ENCODE data around the gene SCN1B. TPM values are rescaled to one million over a fixed set of nuclear protein-coding genes. Genes with fewer than 3 reads are reported as not detected.

SCN1B gene
- total RNA-seq, 1 experiment from 2014 or later, result 8.0 TPM

GRCh38 chr19:35073941-35074340 lies 43.7 kb downstream of the SCN1B start:
- ChIA-PET CTCF (interaction anchor here (1.3 kb wide), 1 partner anchor 18 kb away, joined by 6 read pairs; no protein-coding TSS in a partner anchor), POLR2A (no interaction called here)
- peaks cover 14% of the 10 kb centered on the region for H3K4me1 Mint-ChIP-seq
- H3K27ac Mint-ChIP-seq, result no peak overlapping the region
- H3K4me3 Mint-ChIP-seq, result no peak overlapping the region
- no peaks in the 10 kb centered on the region; the same call in 1 of the 2 replicates for H3K36me3 Mint-ChIP-seq
- no peak for TF ChIP-seq ERG (CRISPR knock-in tag; IDR thresholded peaks at IDR 0.05)
- TF ChIP-seq ATF1 (CRISPR knock-in tag; IDR thresholded peaks at IDR 0.05), result no peak
- TF ChIP-seq SOX15 (CRISPR knock-in tag; IDR thresholded peaks at IDR 0.05), result no peak
- no peak for TF ChIP-seq HMGXB4 (CRISPR knock-in tag; IDR thresholded peaks at IDR 0.05)
- TF ChIP-seq ZNF232 (CRISPR knock-in tag; IDR thresholded peaks at IDR 0.05), result no peak
- no peak for TF ChIP-seq ZNF671 (CRISPR knock-in tag; IDR thresholded peaks at IDR 0.05)
- TF ChIP-seq NR3C1 (CRISPR knock-in tag; conservative IDR thresholded peaks at IDR 0.05; ENCODE audit: low read depth), result no peak
- no peak for TF ChIP-seq ARID4B (CRISPR knock-in tag; IDR thresholded peaks at IDR 0.05; ENCODE audit: borderline replicate concordance)
- TF ChIP-seq FOXJ3 (CRISPR knock-in tag; IDR thresholded peaks at IDR 0.05; ENCODE audit: borderline replicate concordance), result no peak
- no peak for TF ChIP-seq ZNF425 (CRISPR knock-in tag; conservative IDR thresholded peaks at IDR 0.05)
- TF ChIP-seq AFF4 (CRISPR knock-in tag; IDR thresholded peaks at IDR 0.05; ENCODE audit: borderline replicate concordance), result no peak
- TF ChIP-seq NFATC4 (CRISPR knock-in tag; IDR thresholded peaks at IDR 0.05), result no peak
- TF ChIP-seq E2F4 (CRISPR knock-in tag; IDR thresholded peaks at IDR 0.05; ENCODE audit: borderline replicate concordance, low read depth), result no peak
- TF ChIP-seq PRRX2 (CRISPR knock-in tag; IDR thresholded peaks at IDR 0.05), result no peak
- no peak for TF ChIP-seq ZNF263 (CRISPR knock-in tag; IDR thresholded peaks at IDR 0.05; ENCODE audit: low read depth)
- no peak for TF ChIP-seq NFE2L1 (CRISPR knock-in tag; IDR thresholded peaks at IDR 0.05)
- no peak for TF ChIP-seq ZSCAN18 (CRISPR knock-in tag; IDR thresholded peaks at IDR 0.05)
- TF ChIP-seq ZNF121 (CRISPR knock-in tag; IDR thresholded peaks at IDR 0.05), result no peak
- ATAC-seq (no peak), DNase-seq (ENCODE audit: low spot score) (no peak)
- 0 out of 2 replicates have a peak, but pooled peaks cover 3% of the 10 kb centered on the region for H3K9me3 Mint-ChIP-seq
- H3K27me3 Mint-ChIP-seq (ENCODE audit: low read depth), result peaks cover 8% of the 10 kb centered on the region
